Measurements from ENCODE around the gene KRTAP3-1. TPM values are rescaled to one million over a fixed set of nuclear protein-coding genes. Genes with fewer than 3 reads are reported as not detected.
"Not testable (repeated sequence)": the region's sequence is repeated elsewhere in the genome, so short reads cannot be mapped to it uniquely, and the experiment has no call there.

Gene KRTAP3-1
- not detected for polyA plus RNA-seq (ENCODE audit: insufficient read length in 3 of 3)

DNA sequence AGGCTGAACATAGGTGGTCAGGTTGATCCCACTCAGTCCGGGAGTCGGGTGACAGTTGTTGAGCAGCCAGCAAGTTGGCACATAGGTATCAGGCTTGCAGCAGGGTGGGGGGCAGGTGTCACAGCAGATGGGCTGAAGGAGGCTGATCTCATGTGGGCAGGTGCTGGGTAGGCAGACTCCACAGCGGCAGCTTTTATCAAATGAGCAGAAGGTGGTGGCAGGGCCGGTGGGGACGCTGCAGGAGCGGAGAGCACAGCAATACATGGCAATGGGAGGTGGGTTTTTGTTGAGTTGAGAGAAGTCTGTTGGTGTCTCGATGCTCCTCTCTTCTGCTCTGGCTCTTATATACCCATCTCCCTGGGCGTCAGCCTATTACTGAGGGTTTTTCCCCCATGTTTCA lies at the start of gene KRTAP3-1:
Gene KRTAP3-1 (minus strand): TSS at position 318 of the 400 bp plus-strand sequence. CDS start 54 bp downstream, at position 264.
- DNase-seq (ENCODE audit: low read depth in 3 of 3, low spot score in 2 of 3): no peak

- DNase-seq (ENCODE audit: low read depth in 3 of 3, low spot score in 2 of 3): no peak
These were observed 48.6 kb upstream of the KRTAP3-1 start for GRCh38 chr17:41057547-41057946.

DNA sequence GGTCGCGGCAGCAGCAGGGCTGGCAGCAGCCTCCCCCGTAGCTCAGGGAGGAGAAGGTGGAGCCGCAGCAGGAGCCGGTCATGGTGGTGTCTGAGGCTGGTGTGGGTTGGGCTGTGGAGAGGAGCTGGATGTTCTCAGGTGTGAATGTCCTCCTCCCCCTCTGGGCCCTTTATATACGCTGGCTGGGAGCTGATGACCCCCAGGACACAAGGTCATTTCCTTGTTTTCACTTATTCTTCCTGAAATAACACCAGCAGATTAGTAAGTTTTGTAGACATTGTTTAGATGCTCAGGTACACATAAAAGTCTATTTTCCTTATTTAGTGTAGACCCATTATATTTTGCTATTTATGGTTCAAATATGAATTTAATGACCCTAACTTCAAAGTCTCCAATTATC lies 46.2 kb upstream of the KRTAP3-1 start, which contains the start of gene KRTAP2-2:
Gene KRTAP2-2 (minus strand): TSS at position 101 of the 400 bp plus-strand sequence. CDS start 19 bp downstream, at position 82.
- DNase-seq (ENCODE audit: low read depth in 3 of 3, low spot score in 2 of 3): not testable (repeated sequence)

DNA sequence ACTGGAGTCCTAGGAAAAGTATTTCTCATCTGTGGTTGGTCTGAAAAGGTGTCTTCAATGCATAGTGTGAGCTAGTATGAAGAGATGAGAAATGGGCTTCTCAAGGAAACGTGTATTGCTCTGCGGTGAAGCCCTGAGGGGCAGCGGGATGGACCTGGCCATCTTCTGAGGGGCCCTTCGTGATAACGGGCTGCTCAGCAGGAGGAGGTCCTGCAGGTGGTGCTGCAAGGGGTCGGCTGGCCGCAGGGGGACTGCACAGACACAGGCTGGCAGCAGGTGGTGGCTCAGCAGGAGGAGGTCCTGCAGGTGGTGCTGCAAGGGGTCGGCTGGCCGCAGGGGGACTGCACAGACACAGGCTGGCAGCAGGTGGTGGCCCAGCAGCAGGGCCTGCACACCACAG lies 45.6 kb upstream of the KRTAP3-1 start:
- DNase-seq (ENCODE audit: low read depth in 3 of 3, low spot score in 2 of 3): not testable (repeated sequence)

DNA sequence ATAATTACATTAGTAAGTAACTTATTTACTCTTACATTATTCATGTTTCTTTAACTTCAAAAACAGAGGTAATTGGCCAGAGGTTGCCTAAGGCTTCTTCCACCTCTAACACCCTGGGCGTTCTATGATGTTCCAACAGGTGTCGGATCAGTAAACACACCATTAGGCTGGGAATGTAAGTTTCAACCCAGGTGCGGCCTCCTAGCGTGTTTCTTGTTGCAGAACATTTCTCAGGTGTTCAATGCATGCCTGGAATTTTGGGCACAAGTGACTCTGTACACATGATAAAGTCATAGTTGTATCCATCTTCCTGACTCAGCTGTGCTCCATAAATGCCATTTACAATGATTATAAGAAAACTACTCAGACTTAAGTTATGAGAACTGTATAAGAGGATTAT lies 45.1 kb upstream of the KRTAP3-1 start:
- peak in 2 of 3 donors; percentile 4 to 16 for DNase-seq (ENCODE audit: low read depth in 3 of 3, low spot score in 2 of 3)

- no peak for DNase-seq (ENCODE audit: low read depth in 3 of 3, low spot score in 2 of 3)
These were observed 43.6 kb upstream of the KRTAP3-1 start for GRCh38 chr17:41052566-41052965.

DNA sequence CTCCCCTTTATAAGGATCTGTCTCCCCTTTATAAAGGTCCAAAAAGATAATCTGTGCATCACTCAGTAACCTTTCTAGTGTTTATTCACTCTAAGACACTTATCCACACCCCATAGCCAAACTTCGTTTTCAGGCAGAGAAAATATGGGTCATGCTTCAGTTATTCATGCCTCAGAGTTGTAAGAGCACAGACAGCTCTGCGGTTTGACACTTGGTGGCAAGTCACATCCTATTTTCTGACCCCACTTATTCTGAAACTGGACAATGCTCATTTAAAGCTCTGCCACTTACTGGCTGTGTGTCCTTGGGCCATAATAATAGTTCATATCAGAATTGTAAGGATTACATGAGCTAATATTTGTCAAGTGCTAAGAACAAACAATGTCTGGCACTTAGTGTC lies 40.2 kb upstream of the KRTAP3-1 start:
- DNase-seq (ENCODE audit: low read depth in 3 of 3, low spot score in 2 of 3): no peak

GRCh38 chr17:41048441-41048840 lies 39.5 kb upstream of the KRTAP3-1 start:
- no peak for DNase-seq (ENCODE audit: low read depth in 3 of 3, low spot score in 2 of 3)

- not testable (repeated sequence) for DNase-seq (ENCODE audit: low read depth in 3 of 3, low spot score in 2 of 3)
These were observed 38.0 kb upstream of the KRTAP3-1 start, which contains the start of gene KRTAP2-1 for GRCh38 chr17:41046735-41047465. Gene KRTAP2-1, minus strand, starts transcription at chr17:41047316. Its CDS starts 49 bp downstream, at chr17:41047267.

DNA sequence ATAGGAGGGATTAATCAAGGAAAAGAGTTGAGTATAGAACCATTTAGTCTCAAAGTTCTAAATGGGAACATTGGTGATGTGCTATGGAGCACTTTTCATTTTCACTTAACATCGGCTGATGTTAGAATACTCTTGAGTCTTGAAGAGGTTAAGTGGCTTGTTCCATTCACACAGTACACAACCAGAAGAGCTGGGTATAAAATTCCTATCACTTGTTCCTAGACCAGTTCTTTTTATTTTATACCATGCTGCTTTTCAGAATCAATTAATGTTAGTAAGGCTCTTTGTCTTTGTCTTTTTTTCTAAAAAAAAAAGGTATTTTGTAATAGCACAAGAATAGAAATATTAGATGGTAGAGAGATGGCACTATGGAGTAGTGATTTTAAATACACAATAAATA lies 34.0 kb upstream of the KRTAP3-1 start:
- DNase-seq (ENCODE audit: low read depth in 3 of 3, low spot score in 2 of 3): no peak

DNA sequence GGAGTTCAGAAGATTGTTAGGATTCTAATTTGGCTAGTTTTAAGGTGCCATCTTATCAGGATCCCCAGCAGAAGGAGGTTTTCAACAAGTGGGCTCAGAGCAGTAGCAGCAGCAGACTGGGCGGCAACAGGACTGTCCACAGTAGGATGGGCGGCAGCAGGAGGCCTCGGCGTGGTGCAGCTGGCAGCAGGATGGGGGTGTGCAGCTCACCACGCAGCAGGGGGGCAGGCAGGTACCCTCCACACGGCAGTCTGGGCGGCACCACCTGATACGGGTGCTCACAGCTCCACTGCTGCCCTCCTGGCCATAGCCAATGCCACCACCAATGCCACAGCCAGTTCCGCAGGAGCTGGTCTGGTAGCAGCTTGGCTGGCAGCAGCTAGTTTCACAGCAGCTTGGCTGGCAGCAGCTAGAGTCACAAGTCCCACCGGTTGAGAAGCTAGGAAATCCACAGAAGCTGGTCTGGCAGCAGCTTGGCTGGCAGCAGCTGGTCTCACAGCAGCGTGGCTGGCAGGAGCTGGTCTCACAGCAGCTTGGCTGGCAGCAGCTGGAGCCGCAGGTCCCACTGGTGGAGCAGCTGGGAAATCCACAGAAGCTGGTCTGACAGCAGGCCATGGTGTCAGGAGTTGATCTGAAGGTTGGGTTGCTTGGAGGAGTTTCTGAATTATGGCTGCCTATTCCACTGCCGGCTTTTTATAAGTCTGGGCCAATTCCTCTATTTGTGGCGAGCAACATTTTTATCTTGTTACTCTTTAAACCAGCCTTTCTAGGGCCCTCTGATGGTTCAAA lies 32.0 kb upstream of the KRTAP3-1 start, which contains the start of gene KRTAP1-1:
Gene KRTAP1-1 (minus strand): TSS at position 668 of the 789 bp plus-strand sequence. CDS start 53 bp downstream, at position 615.
- not testable (repeated sequence) for DNase-seq (ENCODE audit: low read depth in 3 of 3, low spot score in 2 of 3)

GRCh38 chr17:41037853-41038350 lies 29.0 kb upstream of the KRTAP3-1 start:
- DNase-seq (ENCODE audit: low read depth in 3 of 3, low spot score in 2 of 3): no peak

DNA sequence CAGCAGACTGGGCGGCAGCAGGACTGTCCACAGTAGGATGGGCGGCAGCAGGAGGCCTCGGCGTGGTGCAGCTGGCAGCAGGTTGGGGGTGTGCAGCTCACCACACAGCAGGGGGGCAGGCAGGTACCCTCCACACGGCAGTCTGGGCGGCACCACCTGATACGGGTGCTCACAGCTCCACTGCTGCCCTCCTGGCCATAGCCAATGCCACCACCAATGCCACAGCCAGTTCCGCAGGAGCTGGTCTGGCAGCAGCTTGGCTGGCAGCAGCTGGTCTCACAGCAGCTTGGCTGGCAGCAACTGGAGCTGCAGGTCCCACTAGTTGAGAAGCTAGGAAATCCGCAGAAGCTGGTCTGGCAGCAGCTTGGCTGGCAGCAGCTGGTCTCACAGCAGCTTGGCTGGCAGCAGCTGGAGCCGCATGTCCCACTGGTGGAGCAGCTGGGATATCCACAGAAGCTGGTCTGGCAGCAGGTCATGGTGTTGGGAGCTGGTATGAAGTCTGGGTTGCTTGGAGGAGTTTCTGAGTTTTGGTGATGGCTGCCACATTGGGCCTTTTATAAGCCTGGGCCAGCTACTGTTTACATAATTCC lies 25.5 kb upstream of the KRTAP3-1 start, which contains the start of gene KRTAP1-3:
Gene KRTAP1-3 (minus strand): TSS at position 529 of the 590 bp plus-strand sequence. CDS start 53 bp downstream, at position 476.
- DNase-seq (ENCODE audit: low read depth in 3 of 3, low spot score in 2 of 3): not testable (repeated sequence)

DNA sequence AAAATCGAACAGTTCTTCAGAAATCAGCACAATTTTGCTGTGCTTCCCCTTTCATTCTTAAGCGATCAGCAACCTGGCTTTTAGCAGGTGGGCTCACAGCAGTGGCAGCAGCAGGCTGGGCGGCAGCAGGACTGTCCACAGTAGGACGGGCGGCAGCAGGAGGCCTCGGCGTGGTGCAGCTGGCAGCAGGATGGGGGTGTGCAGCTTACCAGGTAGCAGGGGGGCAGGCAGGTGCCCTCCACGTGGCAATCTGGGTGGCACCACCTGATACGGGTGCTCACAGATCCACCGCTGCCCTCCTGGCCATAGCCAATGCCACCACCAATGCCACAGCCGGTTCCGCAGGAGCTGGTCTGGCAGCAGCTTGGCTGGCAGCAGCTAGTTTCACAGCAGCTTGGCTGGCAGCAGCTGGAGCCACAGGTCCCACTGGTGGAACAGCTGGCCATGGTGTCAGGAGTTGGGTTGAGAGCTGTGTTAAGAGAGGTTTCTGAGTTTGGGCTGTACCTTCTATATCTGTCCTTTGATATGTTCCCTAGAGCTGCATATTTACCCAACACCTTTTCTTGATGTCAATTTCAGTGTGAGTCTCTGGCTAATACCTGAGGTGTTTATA lies 20.8 kb upstream of the KRTAP3-1 start, which contains the start of gene KRTAP1-4:
Gene KRTAP1-4 (minus strand): TSS at position 563 of the 613 bp plus-strand sequence. CDS start 117 bp downstream, at position 446.
- DNase-seq (ENCODE audit: low read depth in 3 of 3, low spot score in 2 of 3): no peak

DNA sequence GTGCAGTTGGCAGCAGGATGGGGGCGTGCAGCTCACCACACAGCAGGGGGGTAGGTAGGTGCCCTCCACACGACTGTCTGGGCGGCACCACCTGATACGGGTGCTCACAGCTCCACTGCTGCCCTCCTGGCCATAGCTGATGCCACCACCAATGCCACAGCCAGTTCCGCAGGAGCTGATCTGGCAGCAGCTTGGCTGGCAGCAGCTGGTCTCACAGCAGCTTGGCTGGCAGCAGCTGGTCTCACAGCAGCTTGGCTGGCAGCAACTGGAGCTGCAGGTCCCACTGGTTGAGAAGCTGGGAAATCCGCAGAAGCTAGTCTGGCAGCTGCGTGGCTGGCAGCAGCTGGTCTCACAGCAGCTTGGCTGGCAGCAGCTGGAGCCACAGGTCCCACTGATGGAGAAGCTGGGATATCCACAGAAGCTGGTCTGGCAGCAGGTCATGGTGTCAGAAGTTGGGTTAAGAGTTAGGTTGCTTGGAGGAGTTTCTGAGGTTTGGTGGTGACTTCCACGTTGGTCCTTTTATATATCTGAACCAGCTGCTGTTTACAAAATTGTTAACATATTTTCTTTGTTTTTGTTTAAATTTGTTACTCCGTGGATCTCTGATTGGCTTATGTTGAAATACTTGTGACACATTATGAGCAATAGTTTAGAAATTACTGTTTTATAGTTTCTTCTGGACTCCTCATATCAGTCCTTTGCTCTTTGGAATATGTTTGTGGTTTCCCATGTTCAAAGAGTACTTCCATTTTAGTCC lies 18.0 kb upstream of the KRTAP3-1 start, which contains the start of gene KRTAP1-5:
Gene KRTAP1-5 (minus strand): TSS at position 494 of the 757 bp plus-strand sequence. CDS start 53 bp downstream, at position 441.
- no peak for DNase-seq (ENCODE audit: low read depth in 3 of 3, low spot score in 2 of 3)

- no peak for DNase-seq (ENCODE audit: low read depth in 3 of 3, low spot score in 2 of 3)
These were observed 15.8 kb upstream of the KRTAP3-1 start for GRCh38 chr17:41024697-41025096.

DNA sequence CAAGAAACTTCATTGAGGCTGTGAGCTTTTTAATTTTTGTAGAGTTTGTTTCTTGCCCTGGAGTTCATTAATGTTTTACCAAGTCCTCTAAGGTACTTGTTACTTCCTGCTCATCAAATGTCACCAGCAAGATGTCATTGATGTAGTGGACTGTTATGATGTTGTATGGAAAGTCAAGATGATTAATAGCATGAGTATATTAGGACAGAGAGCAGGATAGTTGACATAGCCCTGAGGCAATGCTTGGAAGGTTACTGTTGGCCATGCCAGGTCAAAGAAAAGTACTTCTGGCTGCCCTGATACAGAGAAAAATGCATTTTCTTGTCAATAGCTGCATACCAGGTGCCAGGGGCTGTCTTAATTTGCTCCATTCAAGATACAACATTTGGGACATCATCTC lies 11.4 kb upstream of the KRTAP3-1 start:
- no peak for DNase-seq (ENCODE audit: low read depth in 3 of 3, low spot score in 2 of 3)

- DNase-seq (ENCODE audit: low read depth in 3 of 3, low spot score in 2 of 3): no peak
These were observed 10.5 kb upstream of the KRTAP3-1 start for GRCh38 chr17:41019415-41019814.

DNA sequence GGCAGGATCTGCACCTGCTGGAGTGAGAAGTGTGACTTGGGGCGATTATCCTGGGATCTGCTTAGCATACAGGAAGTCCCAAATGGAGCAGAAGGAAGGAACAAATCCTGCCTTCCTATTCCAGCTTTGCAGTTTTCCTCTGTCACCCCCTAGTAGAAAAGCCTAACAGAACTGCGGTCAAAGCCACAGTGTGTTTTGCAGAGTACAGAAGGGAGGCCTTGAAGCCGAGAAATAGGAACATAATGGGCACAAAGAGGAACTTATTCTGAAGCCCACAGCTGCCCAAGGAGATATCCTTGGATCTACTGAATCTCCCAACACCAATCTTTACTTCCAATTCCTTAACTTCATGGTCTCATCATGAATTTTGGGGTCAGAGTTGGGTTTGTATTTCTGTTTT lies 9.6 kb upstream of the KRTAP3-1 start:
- DNase-seq (ENCODE audit: low read depth in 3 of 3, low spot score in 2 of 3): no peak

Data from right renal cortex interstitium (tissue), 3 donors.